ENCODE data around the gene ADRA2B. TPM values are rescaled to one million over a fixed set of nuclear protein-coding genes. Genes with fewer than 3 reads are reported as not detected.

ADRA2B gene
- total RNA-seq, 1 donor from 2014 or later, result 0.49 TPM

DNA sequence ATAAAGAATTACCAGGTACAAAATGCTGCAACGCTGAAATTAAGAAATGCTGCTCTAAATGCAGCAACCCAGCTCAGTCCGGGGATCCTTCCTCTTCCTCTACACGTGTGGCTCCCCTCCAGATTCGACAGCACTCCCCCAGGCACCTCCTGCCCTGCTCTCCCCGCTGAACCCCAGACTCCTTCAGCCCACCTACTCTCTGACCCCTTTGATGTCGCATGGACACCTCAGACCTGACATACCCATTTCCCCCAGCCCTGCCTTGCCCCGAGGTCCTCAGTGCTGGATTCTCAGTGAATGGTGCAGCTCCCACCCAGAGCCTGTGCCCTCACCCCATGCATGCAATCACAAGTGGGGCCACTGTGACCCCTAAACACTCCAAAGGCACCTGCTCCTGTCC lies 4.6 kb upstream of the ADRA2B start:
- Histone ChIP-seq H3K9me3 (no peaks in the 10 kb centered on the region), H3K27ac (no peak overlapping the region), H3K4me1 (peaks cover 12% of the 10 kb centered on the region), H3K27me3 (no peaks in the 10 kb centered on the region), H3K36me3 (no peaks in the 10 kb centered on the region), H3K4me3 (no peak overlapping the region)
- intact Hi-C loops (cut with DNase I), result loop anchor here (5.0 kb wide), 1 partner anchor 391 kb away; no protein-coding TSS in a partner anchor
- no peak for DNase-seq (ENCODE audit: extremely low spot score in 2 of 2)
- TF ChIP-seq, protein P1, sequence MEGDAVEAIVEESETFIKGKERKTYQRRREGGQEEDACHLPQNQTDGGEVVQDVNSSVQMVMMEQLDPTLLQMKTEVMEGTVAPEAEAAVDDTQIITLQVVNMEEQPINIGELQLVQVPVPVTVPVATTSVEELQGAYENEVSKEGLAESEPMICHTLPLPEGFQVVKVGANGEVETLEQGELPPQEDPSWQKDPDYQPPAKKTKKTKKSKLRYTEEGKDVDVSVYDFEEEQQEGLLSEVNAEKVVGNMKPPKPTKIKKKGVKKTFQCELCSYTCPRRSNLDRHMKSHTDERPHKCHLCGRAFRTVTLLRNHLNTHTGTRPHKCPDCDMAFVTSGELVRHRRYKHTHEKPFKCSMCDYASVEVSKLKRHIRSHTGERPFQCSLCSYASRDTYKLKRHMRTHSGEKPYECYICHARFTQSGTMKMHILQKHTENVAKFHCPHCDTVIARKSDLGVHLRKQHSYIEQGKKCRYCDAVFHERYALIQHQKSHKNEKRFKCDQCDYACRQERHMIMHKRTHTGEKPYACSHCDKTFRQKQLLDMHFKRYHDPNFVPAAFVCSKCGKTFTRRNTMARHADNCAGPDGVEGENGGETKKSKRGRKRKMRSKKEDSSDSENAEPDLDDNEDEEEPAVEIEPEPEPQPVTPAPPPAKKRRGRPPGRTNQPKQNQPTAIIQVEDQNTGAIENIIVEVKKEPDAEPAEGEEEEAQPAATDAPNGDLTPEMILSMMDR (IDR thresholded peaks at IDR 0.05), result no peak
- no peak for TF ChIP-seq POLR2AphosphoS5 (IDR thresholded peaks at IDR 0.05; ENCODE audit: insufficient read depth in 1 of 2, low read depth in 1 of 2)
- no peak for TF ChIP-seq POLR2A (IDR thresholded peaks at IDR 0.05)

DNA sequence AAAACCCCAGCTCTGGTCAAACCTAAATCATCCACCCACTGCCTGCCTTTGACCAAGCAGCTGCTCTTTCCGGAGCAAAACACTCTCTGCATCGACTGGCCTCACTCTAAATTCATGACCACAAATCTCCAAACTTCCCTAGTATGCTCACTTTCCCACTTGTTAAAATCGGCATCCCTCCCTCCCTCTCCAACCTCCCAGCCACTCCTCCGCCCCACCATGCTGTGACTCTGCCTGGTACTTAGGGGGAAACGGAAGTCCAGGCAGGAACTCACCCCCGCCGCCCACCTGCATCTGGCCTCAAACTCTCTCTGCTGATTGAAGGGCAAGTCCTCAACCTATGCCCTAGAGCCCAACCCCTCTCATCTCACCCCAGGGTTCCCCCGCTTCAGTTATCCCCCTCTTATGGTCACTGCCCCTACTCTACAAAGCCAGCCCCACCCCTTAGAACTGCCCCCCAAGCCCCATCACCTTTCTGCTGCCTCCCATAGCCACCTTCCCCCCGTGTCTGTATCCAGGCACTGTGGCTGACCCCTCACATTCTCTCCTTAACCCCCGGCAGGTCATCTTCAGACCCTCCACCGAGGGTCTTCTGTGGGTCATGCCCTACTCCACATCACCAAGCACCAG lies 3.8 kb upstream of the ADRA2B start:
- H3K36me3 ChIP-seq, result no peaks in the 10 kb centered on the region
- intact Hi-C loops (cut with DNase I), result loop anchor here (5.0 kb wide), 1 partner anchor 392 kb away; no protein-coding TSS in a partner anchor
- H3K27ac ChIP-seq, result no peak overlapping the region
- peaks cover 13% of the 10 kb centered on the region for H3K4me1 ChIP-seq
- DNase-seq (ENCODE audit: extremely low spot score in 2 of 2), result no peak
- no peaks in the 10 kb centered on the region for H3K9me3 ChIP-seq
- TF ChIP-seq, protein P1 (IDR thresholded peaks at IDR 0.05), result no peak
- no peak for TF ChIP-seq POLR2AphosphoS5 (IDR thresholded peaks at IDR 0.05; ENCODE audit: insufficient read depth in 1 of 2, low read depth in 1 of 2)
- no peak for TF ChIP-seq POLR2A (IDR thresholded peaks at IDR 0.05)
- H3K4me3 ChIP-seq, result no peak overlapping the region
- H3K27me3 ChIP-seq, result no peaks in the 10 kb centered on the region

DNA sequence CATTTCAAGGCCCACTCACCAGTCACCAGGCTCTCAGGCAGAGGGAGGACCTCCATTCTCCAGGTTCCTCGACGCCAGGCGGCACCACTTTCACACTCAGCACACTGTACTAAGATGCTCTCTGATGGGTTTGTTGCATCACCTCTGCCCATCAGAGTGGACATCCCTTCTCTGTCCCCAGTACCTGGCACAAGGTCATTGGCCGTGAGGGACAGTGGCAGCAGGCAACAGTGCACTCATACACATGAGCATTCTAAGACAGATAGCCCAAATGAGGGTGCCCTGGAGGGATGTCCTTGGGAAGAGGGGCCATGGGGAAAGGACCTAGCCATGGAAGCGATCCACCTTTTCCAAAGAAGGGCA lies 3.0 kb upstream of the ADRA2B start:
- no peak for TF ChIP-seq POLR2A (IDR thresholded peaks at IDR 0.05)
- intact Hi-C loops (cut with DNase I), result loop anchor here (5.0 kb wide), 1 partner anchor 127 kb away; the partner anchor contains the start of gene ANKRD36C
- Histone ChIP-seq H3K27ac (no peak overlapping the region), H3K9me3 (no peaks in the 10 kb centered on the region), H3K4me3 (no peak overlapping the region), H3K36me3 (no peaks in the 10 kb centered on the region), H3K4me1 (peaks cover 13% of the 10 kb centered on the region), H3K27me3 (no peaks in the 10 kb centered on the region)
- DNase-seq (ENCODE audit: extremely low spot score in 2 of 2), result no peak

DNA sequence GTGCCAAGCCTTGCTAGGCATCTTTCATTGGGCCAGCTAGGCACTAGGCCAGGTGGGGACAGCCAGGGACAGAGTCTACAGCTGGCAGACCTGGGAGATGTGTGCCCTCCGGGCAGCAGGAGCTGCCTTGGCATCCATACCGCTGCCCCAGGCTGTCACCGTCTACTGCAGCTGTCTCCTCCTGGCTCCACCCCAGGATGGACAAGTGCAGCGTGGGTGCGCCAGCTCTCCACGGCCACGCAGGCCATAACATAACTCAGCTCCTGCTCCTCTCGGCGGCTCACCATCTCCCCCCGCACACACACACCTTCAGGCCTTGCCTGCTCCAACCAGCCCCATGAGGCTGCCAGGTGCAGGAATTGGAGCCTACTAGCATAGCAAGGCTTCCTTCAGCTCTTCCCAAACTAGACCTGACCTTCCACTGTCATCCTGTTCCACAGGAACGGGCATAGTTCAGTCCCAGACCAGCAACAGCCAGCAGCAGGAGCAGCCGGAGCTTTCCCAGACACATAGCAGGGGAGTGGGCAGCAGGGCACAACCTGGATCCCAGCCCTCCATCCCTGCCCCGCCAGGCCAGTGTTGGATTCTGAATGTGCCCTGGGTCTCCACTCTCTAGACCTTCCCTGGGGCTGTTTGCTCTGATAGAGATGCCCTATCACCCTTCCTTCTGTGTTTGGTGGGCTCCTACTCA lies 2.5 kb upstream of the ADRA2B start:
- TF ChIP-seq POLR2AphosphoS5 (IDR thresholded peaks at IDR 0.05; ENCODE audit: insufficient read depth in 1 of 2, low read depth in 1 of 2) (no peak), POLR2A (IDR thresholded peaks at IDR 0.05) (no peak)
- TF ChIP-seq, protein P1 (IDR thresholded peaks at IDR 0.05), result no peak
- H3K27me3 ChIP-seq, result no peaks in the 10 kb centered on the region
- H3K4me3 ChIP-seq, result no peak overlapping the region
- H3K4me1 ChIP-seq, result peaks cover 13% of the 10 kb centered on the region
- no peak for DNase-seq (ENCODE audit: extremely low spot score in 2 of 2)
- no peaks in the 10 kb centered on the region for H3K36me3 ChIP-seq
- intact Hi-C loops (cut with DNase I), result loop anchor here (5.0 kb wide), 1 partner anchor 127 kb away; the partner anchor contains the start of gene ANKRD36C
- no peak overlapping the region for H3K27ac ChIP-seq
- no peaks in the 10 kb centered on the region for H3K9me3 ChIP-seq

DNA sequence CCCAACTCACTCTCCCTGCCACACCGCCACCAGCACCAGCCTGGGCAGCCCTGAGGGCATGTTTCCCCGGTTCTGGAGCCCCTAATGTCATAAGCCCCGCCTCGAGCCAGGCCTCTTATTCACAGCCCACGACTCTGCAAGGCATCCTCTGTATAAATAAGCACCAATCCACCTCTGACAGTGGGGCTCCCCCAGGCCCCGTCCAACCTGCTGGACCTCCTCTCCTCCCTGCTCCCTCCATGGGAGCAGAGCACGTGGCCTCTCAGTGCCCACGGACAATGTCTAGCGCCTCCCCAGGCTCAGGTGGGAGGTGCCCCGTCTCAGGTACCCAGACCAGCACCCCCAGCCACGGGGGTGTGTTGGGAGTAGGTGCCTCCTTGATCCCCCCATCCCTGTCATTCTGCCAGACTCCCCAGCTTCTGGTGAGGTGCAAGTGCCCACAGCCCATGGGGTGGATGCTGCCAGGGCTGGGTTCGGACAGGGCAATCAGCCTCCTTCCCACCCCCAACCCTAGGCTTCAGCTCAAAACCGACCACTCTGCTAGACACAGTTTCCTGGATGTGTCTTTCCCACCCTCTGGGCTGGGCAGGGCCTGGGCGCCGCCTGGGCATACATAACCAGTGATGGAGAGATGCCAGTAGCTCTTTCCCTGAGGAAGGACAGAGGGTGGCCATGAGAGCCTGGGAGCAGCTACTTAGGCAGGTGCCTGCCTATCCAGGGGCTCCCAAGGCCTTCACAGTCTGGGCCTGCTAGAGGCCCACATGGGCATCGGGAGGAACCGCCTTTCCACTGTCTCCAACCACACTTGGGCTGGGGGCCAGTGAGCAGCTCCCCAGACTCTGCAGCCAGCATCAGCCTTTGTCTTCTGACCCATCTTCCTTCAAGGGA lies 1.6 kb upstream of the ADRA2B start:
- no peaks in the 10 kb centered on the region for H3K27me3 ChIP-seq
- peaks cover 13% of the 10 kb centered on the region for H3K4me1 ChIP-seq
- no peaks in the 10 kb centered on the region for H3K36me3 ChIP-seq
- TF ChIP-seq POLR2AphosphoS5 (IDR thresholded peaks at IDR 0.05; ENCODE audit: insufficient read depth in 1 of 2, low read depth in 1 of 2) (no peak), POLR2A (IDR thresholded peaks at IDR 0.05) (no peak)
- TF ChIP-seq, protein P1 (IDR thresholded peaks at IDR 0.05), result no peak
- no peak overlapping the region for H3K4me3 ChIP-seq
- intact Hi-C loops (cut with DNase I), result loop anchor here (5.0 kb wide), 1 partner anchor 126 kb away; the partner anchor contains the start of gene ANKRD36C
- no peak for DNase-seq (ENCODE audit: extremely low spot score in 2 of 2)
- H3K9me3 ChIP-seq, result no peaks in the 10 kb centered on the region
- no peak overlapping the region for H3K27ac ChIP-seq
